GM12878 (cell line): ENCODE data around the gene KIRREL1.

Experiments used
- ATF2 ChIP-seq: IDR thresholded peaks from 2 replicates; pipeline ENCODE4 v1.6.1; 2012; ENCODE audit warnings: low read length, inconsistent platforms
- BACH1 ChIP-seq: fragments of 450-650 bp; IDR thresholded peaks from 2 replicates; pipeline ENCODE4 v1.6.1; 2017; ENCODE audit warnings: mild to moderate bottlenecking, borderline replicate concordance
- CEBPB ChIP-seq, 2 experiments: fragments of 150-350 bp in 1 of 2; IDR thresholded peaks; 2 replicates each; pipeline ENCODE4 v1.6.1; 2012 to 2014; ENCODE audit warnings: low read depth in 2 of 2, low read length in 2 of 2, borderline replicate concordance in 1 of 2, inconsistent platforms in 1 of 2
- CHD4 ChIP-seq: fragments of 200-600 bp; sonication (generic); IDR thresholded peaks from 2 replicates; pipeline ENCODE4 v1.6.1; 2016; ENCODE audit warnings: mild to moderate bottlenecking
- CTCF ChIP-seq, 3 experiments: IDR thresholded peaks in 2 of 3; conservative IDR thresholded peaks in 1 of 3; 2 replicates each; pipeline ENCODE4 v1.5.1; 2011; ENCODE audit warnings: low read depth in 3 of 3, low read length in 3 of 3, mild to moderate bottlenecking in 3 of 3, control low read depth in 2 of 3, moderate library complexity in 2 of 3, inconsistent platforms in 1 of 3, mixed read lengths in 1 of 3; ENCODE audit not compliant: control insufficient read depth in 2 of 3, insufficient read depth in 1 of 3; ENCODE audit errors: extremely low read depth in 1 of 3
- EGR1 ChIP-seq, 2 experiments: IDR thresholded peaks; 1 replicate in 1 of 2; 2 replicates in 1 of 2; pipeline ENCODE4 v1.6.1; 2011 to 2012; ENCODE audit warnings: low read depth in 2 of 2, low read length in 2 of 2, borderline replicate concordance in 1 of 2, mild to moderate bottlenecking in 1 of 2, moderate library complexity in 1 of 2
- EZH2 ChIP-seq: IDR thresholded peaks from 2 replicates; pipeline ENCODE4 v1.6.1; 2012; ENCODE audit warnings: low read depth, mild to moderate bottlenecking, control low read depth, inconsistent platforms, low read length, borderline replicate concordance; ENCODE audit not compliant: control insufficient read depth
- MYC ChIP-seq: IDR thresholded peaks from 2 replicates; pipeline ENCODE4 v1.6.1; 2011; ENCODE audit warnings: mild to moderate bottlenecking, low read length, moderate library complexity, inconsistent platforms; ENCODE audit not compliant: insufficient read depth, insufficient replicate concordance, insufficient read length, severe bottlenecking
- REST ChIP-seq: IDR thresholded peaks from 2 replicates; pipeline ENCODE4 v1.6.1; 2012; ENCODE audit warnings: mild to moderate bottlenecking, low read depth, low read length

GRCh38 chr1:158098256-158098655 is 104.8 kb downstream of the KIRREL1 start:
- TF ChIP-seq ATF2 (no peak), CTCF (IDR thresholded peaks at IDR 0.05 in 2 of 3, conservative IDR thresholded peaks at IDR 0.05 in 1 of 3; ENCODE audit: control insufficient read depth in 2 of 3, extremely low read depth in 1 of 3, insufficient read depth in 1 of 3, low read depth in 3 of 3, low read length in 3 of 3) (no peak), CEBPB (IDR thresholded peaks at IDR 0.05; ENCODE audit: borderline replicate concordance in 1 of 2, low read depth in 2 of 2, low read length in 2 of 2) (no peak), CHD4 (no peak), MYC (no peak), REST (no peak), BACH1 (no peak), EGR1 (IDR thresholded peaks at IDR 0.05; ENCODE audit: borderline replicate concordance in 1 of 2, low read depth in 2 of 2, low read length in 2 of 2) (no peak), EZH2 (no peak)
